Breast epithelium (tissue), 4 donors: ENCODE measurements around the gene PRLR. TPM values are rescaled to one million over a fixed set of nuclear protein-coding genes. Genes with fewer than 3 reads are reported as not detected.

Experiments
- DNase-seq, 2 donors: peaks; one replicate each; pipeline ENCODE4 v3.0.0-alpha.2; 2019; ENCODE audit warnings: low spot score in 2 of 2
- H3K27ac ChIP-seq, 2 donors: fragments of 200-600 bp; sonication (generic) in 1 of 2; one replicate each; pipeline ENCODE4 v1.5.1; 2016 to 2019; ENCODE audit warnings: mild to moderate bottlenecking in 1 of 2
- H3K27me3 ChIP-seq, 2 donors: fragments of 200-600 bp; sonication (generic) in 1 of 2; one replicate each; pipeline versions ENCODE4 v1.5.1 to v1.6.0; 2017 to 2019; ENCODE audit warnings: control low read depth in 1 of 2, mild to moderate bottlenecking in 1 of 2
- H3K36me3 ChIP-seq: fragments of 200-600 bp; one replicate; pipeline ENCODE4 v1.5.1; 2019
- H3K4me1 ChIP-seq, 2 donors: fragments of 200-600 bp; sonication (generic); one replicate each; pipeline ENCODE4 v1.5.1; 2016 to 2019; ENCODE audit warnings: control low read depth in 1 of 2
- H3K4me3 ChIP-seq, 3 donors: fragments of 200-600 bp; sonication (generic); 1 replicate in 2 of 3; 2 replicates in 1 of 3; pipeline ENCODE4 v1.5.1; 2016 to 2019; ENCODE audit warnings: mild to moderate bottlenecking in 3 of 3, moderate library complexity in 2 of 3
- H3K9me3 ChIP-seq, 2 donors: fragments of 200-600 bp; sonication (generic) in 1 of 2; one replicate each; pipeline ENCODE4 v1.5.1; 2016 to 2019; ENCODE audit warnings: control low read depth in 1 of 2
- CTCF ChIP-seq, 3 donors: fragments of 450-650 bp; IDR thresholded peaks; one replicate each; pipeline ENCODE4 v1.5.1; 2016 to 2017; ENCODE audit warnings: antibody characterized with exemption in 3 of 3, mild to moderate bottlenecking in 3 of 3, moderate library complexity in 3 of 3
- POLR2A ChIP-seq: fragments of 450-650 bp; IDR thresholded peaks from one replicate; pipeline ENCODE4 v1.6.1; 2016; ENCODE audit warnings: antibody characterized with exemption, mild to moderate bottlenecking, moderate library complexity
- POLR2AphosphoS5 ChIP-seq, 3 donors: sonication (generic); formaldehyde crosslinking; IDR thresholded peaks; one replicate each; pipeline ENCODE4 v1.6.1; 2017; ENCODE audit warnings: antibody characterized with exemption in 3 of 3
- intact Hi-C: fragments of 100-400 bp; cut with DNase I; formaldehyde crosslinking; loops from one replicate; pipeline ENCODE4 v1.15.1; 2023; ENCODE audit warnings: low total_unique reads
- total RNA-seq, 3 donors: library from RNA; depleted of rRNA; stranded (reverse); fragments of >200 nt; gene quantifications; one replicate each; pipeline ENCODE4 v1.1.0, GENCODE V29; 2016

The PRLR gene
- total RNA-seq, 3 donors from 2014 or later = 2.6 to 78.0 (median 28.8) TPM

GRCh38 chr5:35240892-35241291 is 10.6 kb upstream of the PRLR start:
- H3K36me3 ChIP-seq = no peaks in the 10 kb centered on the region
- no peaks in the 10 kb centered on the region for H3K27me3 ChIP-seq
- peaks cover 0 to 2% of the 10 kb centered on the region in 2 donors for H3K4me1 ChIP-seq
- intact Hi-C loops = no loop called here
- no peaks in the 10 kb centered on the region for H3K9me3 ChIP-seq
- H3K27ac ChIP-seq = no peak overlapping the region
- no peak for TF ChIP-seq CTCF (IDR thresholded peaks at IDR 0.05)
- no peak for TF ChIP-seq POLR2AphosphoS5 (IDR thresholded peaks at IDR 0.05)
- TF ChIP-seq POLR2A = no peak
- no peak overlapping the region for H3K4me3 ChIP-seq
- DNase-seq = no peak

- no peaks in the 10 kb centered on the region for H3K36me3 ChIP-seq
- intact Hi-C loops = no loop called here
These were observed 9.8 kb upstream of the PRLR start for GRCh38 chr5:35239911-35240610.

GRCh38 chr5:35239476-35239875 is 9.2 kb upstream of the PRLR start:
- Histone ChIP-seq H3K27ac (no peak overlapping the region), H3K9me3 (no peaks in the 10 kb centered on the region), H3K36me3 (no peaks in the 10 kb centered on the region), H3K27me3 (no peaks in the 10 kb centered on the region), H3K4me1 (no peaks in the 10 kb centered on the region), H3K4me3 (no peak overlapping the region)
- intact Hi-C loops = no loop called here
- no peak for DNase-seq
- TF ChIP-seq CTCF (IDR thresholded peaks at IDR 0.05) (no peak), POLR2AphosphoS5 (IDR thresholded peaks at IDR 0.05) (no peak), POLR2A (no peak)

More at GRCh38 chr5:35239911-35240610, 9.8 kb upstream of the PRLR start:
- no peaks in the 10 kb centered on the region for H3K27me3 ChIP-seq
- TF ChIP-seq POLR2AphosphoS5 (IDR thresholded peaks at IDR 0.05) (no peak), POLR2A (no peak), CTCF (IDR thresholded peaks at IDR 0.05) (no peak)
- H3K9me3 ChIP-seq = no peaks in the 10 kb centered on the region
- no peak overlapping the region for H3K4me3 ChIP-seq
- no peak for DNase-seq
- H3K4me1 ChIP-seq = no peaks in the 10 kb centered on the region
- H3K27ac ChIP-seq = no peak overlapping the region

- no peaks in the 10 kb centered on the region for H3K9me3 ChIP-seq
- DNase-seq = no peak
- intact Hi-C loops = no loop called here
- no peak overlapping the region for H3K4me3 ChIP-seq
- H3K27me3 ChIP-seq = no peaks in the 10 kb centered on the region
- no peaks in the 10 kb centered on the region for H3K4me1 ChIP-seq
- TF ChIP-seq POLR2AphosphoS5 (IDR thresholded peaks at IDR 0.05) (no peak), CTCF (IDR thresholded peaks at IDR 0.05) (no peak), POLR2A (no peak)
- H3K36me3 ChIP-seq = no peaks in the 10 kb centered on the region
- H3K27ac ChIP-seq = no peak overlapping the region
These were observed 7.5 kb upstream of the PRLR start for GRCh38 chr5:35237580-35238376.

- Histone ChIP-seq H3K4me3 (no peak overlapping the region), H3K36me3 (no peaks in the 10 kb centered on the region), H3K9me3 (no peaks in the 10 kb centered on the region), H3K27ac (no peak overlapping the region), H3K27me3 (no peaks in the 10 kb centered on the region), H3K4me1 (no peaks in the 10 kb centered on the region)
- TF ChIP-seq CTCF (IDR thresholded peaks at IDR 0.05) = no peak
- TF ChIP-seq POLR2A = no peak
- TF ChIP-seq POLR2AphosphoS5 (IDR thresholded peaks at IDR 0.05) = no peak
- intact Hi-C loops = no loop called here
- DNase-seq = no peak
These were observed 6.5 kb upstream of the PRLR start for GRCh38 chr5:35236770-35237169.
